Measurements from ENCODE around the gene GSDME. TPM values are rescaled to one million over a fixed set of nuclear protein-coding genes. Genes with fewer than 3 reads are reported as not detected.

GSDME gene
- total RNA-seq, 1 experiment from 2014 or later: 5.5 TPM

GRCh38 chr7:24707988-24708615 is 49.2 kb downstream of the GSDME start:
- Histone ChIP-seq H2BK120ac (ENCODE audit: low read depth, low read length, poor library complexity, severe bottlenecking) (no peak overlapping the region), H3K9ac (ENCODE audit: extremely low read depth, insufficient read length, low read length) (no peak overlapping the region), H3K79me1 (ENCODE audit: insufficient read depth, low read depth, low read length, poor library complexity, severe bottlenecking) (no peaks in the 10 kb centered on the region), H3T11ph (ENCODE audit: low read length) (no peak overlapping the region), H3K9me3 (ENCODE audit: control insufficient read depth, low read depth, low read length) (no peaks in the 10 kb centered on the region), H3K4me2 (ENCODE audit: insufficient read depth, insufficient read length, low read length) (no peak overlapping the region), H2BK12ac (ENCODE audit: insufficient read length, low read depth, low read length) (no peak overlapping the region), H3K79me2 (ENCODE audit: insufficient read depth, low read length) (no peaks in the 10 kb centered on the region), H2BK5ac (ENCODE audit: insufficient read length, low read length) (no peak overlapping the region), H2AFZ (ENCODE audit: low read length) (no peak overlapping the region), H3K23ac (ENCODE audit: insufficient read length, low read depth, low read length) (no peak overlapping the region), H3K27ac (ENCODE audit: insufficient read length, low read depth, low read length) (no peak overlapping the region), H3K4me1 (ENCODE audit: insufficient read depth, low read length) (no peaks in the 10 kb centered on the region), H2BK15ac (ENCODE audit: low read depth, low read length) (no peak overlapping the region), H4K5ac (ENCODE audit: insufficient read length, low read depth, low read length) (no peak overlapping the region), H4K8ac (replicated peaks; ENCODE audit: insufficient read length, low read depth, low read length) (no peak overlapping the region), H3K4ac (ENCODE audit: low read depth, low read length) (no peak overlapping the region), H3K27me3 (ENCODE audit: insufficient read depth, low read length) (no peaks in the 10 kb centered on the region), H4K20me1 (ENCODE audit: control insufficient read depth, insufficient read depth, insufficient read length) (no peaks in the 10 kb centered on the region), H3K56ac (ENCODE audit: insufficient read length, low read depth, low read length) (no peak overlapping the region), H2AK5ac (ENCODE audit: insufficient read length, low read length) (no peak overlapping the region), H3K23me2 (ENCODE audit: insufficient read length, low read depth, low read length, poor library complexity, severe bottlenecking) (no peaks in the 10 kb centered on the region), H2BK20ac (ENCODE audit: low read depth, low read length, poor library complexity, severe bottlenecking) (no peak overlapping the region), H4K91ac (ENCODE audit: insufficient read length, low read depth, low read length) (no peak overlapping the region), H3K18ac (ENCODE audit: insufficient read length, low read depth, low read length) (no peak overlapping the region), H3K14ac (ENCODE audit: insufficient read depth, low read length) (no peak overlapping the region)
- Mint-ChIP-seq H3K4me3 (no peak overlapping the region), H3K36me3 (ENCODE audit: insufficient read depth in 1 of 3, low read depth in 3 of 3) (peaks cover 0 to 42% (median 21%) of the 10 kb centered on the region in 3 experiments; a peak in 6 of 7 replicates), H3K27ac (no peak overlapping the region), H3K27me3 (ENCODE audit: low read depth) (no peaks in the 10 kb centered on the region), H3K4me1 (peaks cover 26 to 42% of the 10 kb centered on the region in 2 experiments), H3K9me3 (peaks cover 3 to 10% of the 10 kb centered on the region in 2 experiments; a peak in 3 of 5 replicates)
- no CpG with 5 or more reads among the region's 9 CpGs for WGBS (ENCODE audit: extremely low coverage, insufficient read length, low lambda C conversion rate)
- DNase-seq: no peak
- TF ChIP-seq, protein P1, sequence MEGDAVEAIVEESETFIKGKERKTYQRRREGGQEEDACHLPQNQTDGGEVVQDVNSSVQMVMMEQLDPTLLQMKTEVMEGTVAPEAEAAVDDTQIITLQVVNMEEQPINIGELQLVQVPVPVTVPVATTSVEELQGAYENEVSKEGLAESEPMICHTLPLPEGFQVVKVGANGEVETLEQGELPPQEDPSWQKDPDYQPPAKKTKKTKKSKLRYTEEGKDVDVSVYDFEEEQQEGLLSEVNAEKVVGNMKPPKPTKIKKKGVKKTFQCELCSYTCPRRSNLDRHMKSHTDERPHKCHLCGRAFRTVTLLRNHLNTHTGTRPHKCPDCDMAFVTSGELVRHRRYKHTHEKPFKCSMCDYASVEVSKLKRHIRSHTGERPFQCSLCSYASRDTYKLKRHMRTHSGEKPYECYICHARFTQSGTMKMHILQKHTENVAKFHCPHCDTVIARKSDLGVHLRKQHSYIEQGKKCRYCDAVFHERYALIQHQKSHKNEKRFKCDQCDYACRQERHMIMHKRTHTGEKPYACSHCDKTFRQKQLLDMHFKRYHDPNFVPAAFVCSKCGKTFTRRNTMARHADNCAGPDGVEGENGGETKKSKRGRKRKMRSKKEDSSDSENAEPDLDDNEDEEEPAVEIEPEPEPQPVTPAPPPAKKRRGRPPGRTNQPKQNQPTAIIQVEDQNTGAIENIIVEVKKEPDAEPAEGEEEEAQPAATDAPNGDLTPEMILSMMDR (conservative IDR thresholded peaks at IDR 0.05): no peak

All from H9 (cell line).